ENCODE measurements around the gene TRPM3. TPM values are rescaled to one million over a fixed set of nuclear protein-coding genes. Genes with fewer than 3 reads are reported as not detected.

Gene TRPM3
- total RNA-seq, 1 experiment from 2014 or later, result not detected

GRCh38 chr9:70504834-70505233 lies 616.6 kb downstream of the TRPM3 start:
- Histone ChIP-seq H3K4me2 (ENCODE audit: low read length) (no peak overlapping the region), H3K9me2 (replicated peaks; ENCODE audit: low read length) (no peaks in the 10 kb centered on the region), H3K4me1 (ENCODE audit: insufficient read depth, low read length) (no peaks in the 10 kb centered on the region), H3F3A (ENCODE audit: low read length, unreplicated experiment) (no peaks in the 10 kb centered on the region), H3K36me3 (ENCODE audit: low read depth, low read length) (no peaks in the 10 kb centered on the region), H3K4me3 (ENCODE audit: low read length) (no peak overlapping the region), H3K9ac (ENCODE audit: low read length) (no peak overlapping the region), H3K79me2 (ENCODE audit: low read length) (no peaks in the 10 kb centered on the region), H3K9me3 (ENCODE audit: low read length) (no peaks in the 10 kb centered on the region), H4K20me1 (ENCODE audit: low read length) (no peaks in the 10 kb centered on the region), H3K27ac (ENCODE audit: low read length) (no peak overlapping the region), H2AFZ (ENCODE audit: low read length) (no peak overlapping the region), H3K27me3 (ENCODE audit: low read length) (peaks cover 4% of the 10 kb centered on the region; the same call in 1 of the 2 replicates)
- no peak for DNase-seq
- POLR2A ChIA-PET (ENCODE audit: unreplicated experiment), result no interaction called here
- CTCF ChIA-PET, result interaction anchor here (0.7 kb wide), 1 partner anchor 65 kb away, joined by 4 read pairs; no protein-coding TSS in a partner anchor
- no TSS peak for BruUV-seq (replicated peaks)
- no peak for ATAC-seq
- no peak for TF ChIP-seq EZH2phosphoT487 (IDR thresholded peaks at IDR 0.05; ENCODE audit: borderline replicate concordance, low read length)
- no peak for TF ChIP-seq CTCF (conservative IDR thresholded peaks at IDR 0.05; ENCODE audit: low read depth, low read length)
- intact Hi-C loops (cut with micrococcal nuclease), result no loop called here

GRCh38 chr9:70502690-70503089 lies 618.7 kb downstream of the TRPM3 start:
- TF ChIP-seq CTCF (conservative IDR thresholded peaks at IDR 0.05; ENCODE audit: low read depth, low read length) (no peak), EZH2 (IDR thresholded peaks at IDR 0.05; ENCODE audit: low read length, unreplicated experiment) (no peak), EZH2phosphoT487 (IDR thresholded peaks at IDR 0.05; ENCODE audit: borderline replicate concordance, low read length) (no peak)
- Histone ChIP-seq H3K4me3 (ENCODE audit: low read length) (no peak overlapping the region), H4K20me1 (ENCODE audit: low read length) (no peaks in the 10 kb centered on the region), H3K4me1 (ENCODE audit: insufficient read depth, low read length) (no peaks in the 10 kb centered on the region), H3K4me2 (ENCODE audit: low read length) (no peak overlapping the region), H3K27me3 (ENCODE audit: low read length) (peaks cover 4% of the 10 kb centered on the region; the same call in 1 of the 2 replicates), H3K36me3 (ENCODE audit: low read depth, low read length) (no peaks in the 10 kb centered on the region), H2AFZ (ENCODE audit: low read length) (no peak overlapping the region), H3K9ac (ENCODE audit: low read length) (no peak overlapping the region), H3F3A (ENCODE audit: low read length, unreplicated experiment) (no peaks in the 10 kb centered on the region), H3K9me3 (ENCODE audit: low read length) (no peaks in the 10 kb centered on the region), H3K27ac (ENCODE audit: low read length) (no peak overlapping the region), H3K9me2 (replicated peaks; ENCODE audit: low read length) (no peaks in the 10 kb centered on the region), H3K79me2 (ENCODE audit: low read length) (no peaks in the 10 kb centered on the region)
- POLR2A ChIA-PET (ENCODE audit: unreplicated experiment), result no interaction called here
- no peak for ATAC-seq
- intact Hi-C loops (cut with micrococcal nuclease), result no loop called here
- CTCF ChIA-PET, result no interaction called here
- no TSS peak for BruUV-seq (replicated peaks)
- DNase-seq, result no peak

- H3K4me3 ChIP-seq (ENCODE audit: low read length), result no peak overlapping the region
- no peaks in the 10 kb centered on the region for H3F3A ChIP-seq (ENCODE audit: low read length, unreplicated experiment)
- no TSS peak for BruUV-seq (replicated peaks)
- H3K27me3 ChIP-seq (ENCODE audit: low read length), result peaks cover 4% of the 10 kb centered on the region; the same call in 1 of the 2 replicates
- no peaks in the 10 kb centered on the region for H3K4me1 ChIP-seq (ENCODE audit: insufficient read depth, low read length)
- no peaks in the 10 kb centered on the region for H3K9me2 ChIP-seq (replicated peaks; ENCODE audit: low read length)
- intact Hi-C loops (cut with micrococcal nuclease), result no loop called here
- H3K79me2 ChIP-seq (ENCODE audit: low read length), result no peaks in the 10 kb centered on the region
- ATAC-seq (no peak), DNase-seq (no peak)
- H4K20me1 ChIP-seq (ENCODE audit: low read length), result no peaks in the 10 kb centered on the region
- H3K9me3 ChIP-seq (ENCODE audit: low read length), result no peaks in the 10 kb centered on the region
- H3K27ac ChIP-seq (ENCODE audit: low read length), result no peak overlapping the region
- H3K36me3 ChIP-seq (ENCODE audit: low read depth, low read length), result no peaks in the 10 kb centered on the region
- H3K4me2 ChIP-seq (ENCODE audit: low read length), result no peak overlapping the region
- H3K9ac ChIP-seq (ENCODE audit: low read length), result no peak overlapping the region
- no peak overlapping the region for H2AFZ ChIP-seq (ENCODE audit: low read length)
- ChIA-PET CTCF (no interaction called here), POLR2A (ENCODE audit: unreplicated experiment) (no interaction called here)
- no peak for TF ChIP-seq CTCF (conservative IDR thresholded peaks at IDR 0.05; ENCODE audit: low read depth, low read length)
- no peak for TF ChIP-seq EZH2 (IDR thresholded peaks at IDR 0.05; ENCODE audit: low read length, unreplicated experiment)
- no peak for TF ChIP-seq EZH2phosphoT487 (IDR thresholded peaks at IDR 0.05; ENCODE audit: borderline replicate concordance, low read length)
Observed at GRCh38 chr9:70500793-70501192, 620.6 kb downstream of the TRPM3 start.

All from PC-3 (cell line).